HPDE6-E6E7 (cell line): ENCODE results near the gene DEGS2.
"Not testable (repeated sequence)": the region's sequence is repeated elsewhere in the genome, so short reads cannot be mapped to it uniquely, and the experiment has no call there.

Experiments
- DNase-seq: peaks from one replicate; pipeline ENCODE4 v3.0.0; 2011; ENCODE audit warnings: missing footprints; ENCODE audit errors: extremely low spot score

The DEGS2 gene

DNA sequence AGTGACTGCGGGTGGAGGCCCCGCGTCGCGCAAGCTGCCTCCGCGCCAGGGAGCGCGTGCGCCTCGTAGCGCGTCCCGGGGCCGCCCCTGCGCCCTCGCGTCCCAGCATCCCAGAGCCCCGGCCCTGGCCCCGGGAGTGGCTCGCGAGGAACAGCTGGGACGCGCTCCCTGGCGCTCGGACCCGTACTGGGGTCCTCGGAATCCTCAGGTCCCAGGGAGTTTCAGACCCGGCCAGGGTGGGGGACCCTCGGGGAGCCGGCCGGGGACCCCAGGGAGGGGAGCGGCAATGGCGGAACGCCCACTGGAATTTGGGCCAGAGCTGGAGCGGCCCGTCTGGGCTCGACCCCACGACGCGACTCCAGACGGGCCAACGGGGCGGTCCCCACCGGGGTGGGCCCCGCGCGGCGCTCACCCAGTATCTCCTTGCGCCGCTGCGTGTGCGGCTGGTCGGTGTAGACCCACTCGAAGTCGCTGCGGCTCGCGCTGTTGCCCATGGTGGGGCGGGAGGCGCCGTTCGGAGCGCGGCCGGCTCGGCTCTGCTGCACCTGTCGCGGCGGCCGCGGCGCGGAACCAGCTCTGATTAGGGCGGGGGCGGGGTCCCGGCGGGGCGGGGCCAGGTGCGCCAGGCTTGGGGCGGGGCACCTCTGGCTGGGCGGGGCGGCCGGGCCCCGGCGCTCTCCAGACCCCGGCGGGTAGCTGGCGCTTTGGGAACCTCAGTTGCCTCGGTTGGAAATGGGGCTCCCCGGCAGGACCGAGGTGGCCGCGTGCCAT lies at the start of gene DEGS2:
DEGS2 (minus strand) TSS at position 552 of the 771 bp plus-strand sequence; CDS start at position 494, 58 bp downstream.
- DNase-seq: no peak

DNA sequence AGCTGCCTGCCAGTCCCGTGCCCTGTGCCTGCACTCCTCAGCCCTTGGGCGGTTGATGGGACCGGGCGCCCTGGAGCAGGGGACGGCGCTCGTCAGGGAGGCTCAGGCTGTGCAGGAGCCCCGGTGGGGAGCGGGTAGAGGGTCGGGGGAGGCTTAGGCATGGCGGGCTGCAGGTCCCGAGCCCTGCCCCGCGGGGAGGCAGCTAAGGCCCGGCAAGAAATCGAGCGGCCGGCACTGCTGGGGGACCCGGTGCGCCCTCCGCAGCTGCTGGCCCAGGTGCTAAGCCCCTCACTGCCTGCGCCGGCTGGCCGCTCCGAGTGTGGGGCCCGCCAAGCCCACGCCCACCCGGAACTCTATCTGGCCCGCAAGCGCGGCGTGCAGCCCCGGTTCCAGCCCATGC lies 48.7 kb upstream of the DEGS2 start:
- DNase-seq: not testable (repeated sequence)

DNA sequence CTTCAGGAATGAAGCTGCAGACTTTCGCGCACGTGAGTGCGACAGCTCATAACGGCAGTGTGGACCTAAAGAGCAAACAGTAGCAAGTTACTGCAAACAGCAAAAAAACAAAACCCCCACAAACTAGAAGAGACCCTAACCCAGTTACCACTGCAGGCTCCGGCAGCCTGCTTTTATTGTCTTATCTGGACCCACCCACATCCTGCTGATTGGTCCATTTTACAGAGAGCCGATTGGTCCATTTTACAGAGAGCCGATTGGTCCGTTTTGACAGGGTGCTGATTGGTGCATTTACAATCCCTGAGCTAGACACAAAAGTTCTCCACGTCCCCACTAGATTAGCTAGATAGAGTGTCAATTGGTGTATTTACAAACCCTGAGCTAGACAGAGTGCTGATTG lies 48.1 kb upstream of the DEGS2 start:
- not testable (repeated sequence) for DNase-seq

DNA sequence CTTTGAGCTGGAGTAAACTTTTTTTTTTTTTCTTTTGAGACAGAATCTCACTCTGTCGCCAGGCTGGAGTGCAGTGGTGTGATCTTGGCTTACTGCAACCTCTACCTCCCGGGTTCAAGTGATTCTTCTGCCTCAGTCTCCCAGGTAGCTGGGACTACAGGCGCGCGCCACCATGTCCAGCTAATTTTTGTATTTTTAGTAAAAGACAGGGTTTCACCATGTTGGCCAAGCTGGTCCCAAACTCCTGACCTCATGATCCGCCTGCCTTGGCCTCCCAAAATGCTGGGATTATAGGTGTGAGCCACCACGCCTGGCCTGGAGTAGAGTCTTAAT lies 45.4 kb upstream of the DEGS2 start:
- not testable (repeated sequence) for DNase-seq

DNA sequence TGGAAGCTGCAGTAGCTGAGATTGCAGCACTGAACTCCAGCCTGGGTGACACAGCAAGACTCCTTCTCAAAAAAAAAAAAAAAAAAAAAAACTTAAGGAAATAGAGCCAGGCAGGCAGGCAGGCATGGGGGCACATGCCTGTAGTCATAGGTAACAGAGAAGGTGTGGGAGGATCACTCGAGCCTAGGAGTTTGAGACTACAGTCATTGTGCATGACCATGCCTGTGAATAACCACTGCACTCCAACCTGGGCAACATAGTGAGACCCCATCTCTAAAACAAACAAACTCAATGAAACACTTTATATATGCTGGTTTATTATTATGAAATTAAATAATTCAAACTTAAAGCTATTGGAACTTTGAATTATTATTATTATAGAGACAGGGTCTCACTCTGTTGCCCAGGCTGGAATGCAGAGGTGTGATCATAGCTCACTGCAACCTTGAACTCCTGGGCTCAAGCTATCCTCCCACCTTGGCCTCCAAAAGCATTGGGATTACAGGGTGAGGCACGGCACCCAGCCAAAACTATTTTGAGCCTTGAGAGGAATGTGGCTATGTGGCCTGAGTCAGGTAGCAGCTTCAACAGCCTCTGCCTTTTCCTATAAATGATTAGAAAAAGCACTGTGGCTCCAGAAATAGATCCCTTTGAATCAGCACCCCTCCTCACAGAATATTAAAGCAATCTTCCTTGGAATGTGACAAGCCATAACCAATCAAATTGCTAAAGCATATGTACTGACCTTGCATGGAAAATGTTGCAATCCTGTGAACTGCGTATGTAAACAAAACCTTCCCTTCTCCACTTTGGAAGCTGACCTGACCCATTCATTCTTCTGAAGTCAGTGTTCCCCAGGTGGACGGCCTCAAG lies 44.8 kb upstream of the DEGS2 start:
- no peak for DNase-seq

DNA sequence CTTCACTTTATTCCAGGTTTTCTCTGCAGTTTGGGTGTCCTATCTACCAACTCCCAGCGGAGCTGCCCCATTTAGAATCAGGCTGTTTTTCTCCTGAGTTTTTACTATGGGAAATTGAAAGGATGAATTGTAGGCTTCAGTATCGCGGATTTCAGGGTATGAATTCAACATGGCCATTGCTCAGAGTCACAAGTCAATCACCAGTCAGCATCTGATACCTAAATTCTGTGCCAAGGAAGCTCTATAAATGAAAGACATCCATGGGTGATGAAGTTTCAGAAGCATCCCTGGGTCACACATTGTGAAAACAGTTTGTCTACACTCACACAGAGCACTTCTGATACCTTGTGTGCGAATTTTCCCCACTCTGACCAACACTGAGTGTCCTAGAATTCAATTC lies 43.7 kb upstream of the DEGS2 start:
- no peak for DNase-seq

DNA sequence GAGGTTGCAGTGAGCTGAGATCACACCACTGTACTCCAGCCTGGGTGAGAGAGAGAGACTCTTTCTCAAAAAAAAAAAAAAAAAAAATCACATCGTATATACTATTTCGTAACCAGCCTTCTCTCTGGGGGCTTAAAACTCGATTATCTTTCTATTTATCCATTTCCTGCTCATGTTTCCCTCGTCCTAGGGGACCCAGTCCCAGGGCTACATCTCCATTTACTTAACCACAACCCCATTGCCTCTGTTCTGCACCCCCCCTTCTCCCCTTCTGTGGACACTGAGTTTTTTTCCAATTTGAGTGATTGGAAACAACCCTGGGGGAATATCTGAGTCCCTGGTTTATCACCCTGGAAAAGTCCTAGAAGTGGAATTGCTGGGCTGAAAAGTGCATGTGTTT lies 43.3 kb upstream of the DEGS2 start:
- DNase-seq: no peak

DNA sequence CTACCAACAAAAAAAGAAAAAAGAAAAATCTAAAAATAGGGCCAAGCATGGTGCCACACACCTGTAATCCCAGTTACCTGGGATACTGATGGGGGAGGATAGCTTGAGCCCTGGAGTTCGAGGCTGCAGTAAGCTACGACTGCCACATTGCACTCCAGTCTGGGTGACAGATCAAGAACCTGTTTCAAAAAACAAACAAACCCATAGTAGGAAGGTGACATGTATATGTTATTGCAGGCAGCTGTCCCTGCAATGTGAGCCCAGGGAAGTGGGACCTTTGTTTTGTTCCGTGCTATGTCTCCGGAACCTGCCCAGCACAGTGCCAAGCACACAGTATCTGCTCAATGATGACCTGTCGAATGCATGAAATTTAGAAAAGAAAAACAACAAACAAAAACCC lies 42.3 kb upstream of the DEGS2 start:
- DNase-seq: no peak

DNA sequence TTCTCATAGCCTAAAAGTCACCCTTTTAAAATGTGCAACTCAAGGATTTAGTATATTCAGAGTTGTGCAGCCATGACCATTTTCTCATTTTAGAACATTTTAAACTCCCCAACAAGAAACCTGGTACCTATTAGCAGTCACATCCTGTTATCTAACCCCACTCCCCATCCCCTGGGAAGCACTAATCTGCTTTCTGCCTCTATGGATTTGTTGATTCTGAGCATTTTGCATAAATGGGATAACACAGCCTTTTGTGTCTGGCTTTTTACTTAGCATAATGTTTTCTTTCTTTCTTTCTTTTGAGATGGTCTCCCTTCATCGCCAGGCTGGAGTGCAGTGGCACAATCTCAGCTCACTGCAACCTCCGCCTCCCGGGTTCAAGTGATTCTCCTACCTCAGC lies 40.9 kb upstream of the DEGS2 start:
- no peak for DNase-seq

DNA sequence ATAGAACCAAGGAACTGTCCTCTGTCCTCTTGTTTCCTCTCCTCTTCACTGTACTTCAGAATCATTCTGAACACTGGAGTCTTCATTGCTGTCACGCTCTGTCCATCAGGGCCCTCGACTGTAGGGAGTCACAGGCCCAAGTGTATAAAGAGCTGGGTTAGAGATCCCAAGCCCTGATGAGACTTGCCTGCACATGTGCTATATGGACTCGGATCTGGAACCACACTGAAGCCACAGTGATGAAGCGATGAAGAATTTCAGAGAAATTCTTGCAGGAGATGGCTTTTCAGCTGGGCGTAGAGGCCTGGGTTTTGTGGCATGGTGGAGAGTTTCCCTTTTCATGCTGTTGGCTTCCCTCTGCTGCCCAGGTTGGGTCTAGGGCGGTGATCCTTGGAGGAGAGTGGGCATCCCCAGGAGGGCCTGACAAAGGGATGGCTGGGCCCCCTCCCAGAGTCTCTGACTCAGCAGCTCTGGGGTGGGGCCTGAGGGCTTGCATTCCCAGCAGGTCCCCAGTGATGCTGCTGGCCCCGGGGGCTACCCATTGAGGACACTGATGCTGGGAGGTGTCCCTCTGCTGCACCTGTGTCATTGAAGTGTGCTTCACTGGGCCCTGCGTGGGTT lies 39.9 kb upstream of the DEGS2 start:
- DNase-seq: no peak

DNA sequence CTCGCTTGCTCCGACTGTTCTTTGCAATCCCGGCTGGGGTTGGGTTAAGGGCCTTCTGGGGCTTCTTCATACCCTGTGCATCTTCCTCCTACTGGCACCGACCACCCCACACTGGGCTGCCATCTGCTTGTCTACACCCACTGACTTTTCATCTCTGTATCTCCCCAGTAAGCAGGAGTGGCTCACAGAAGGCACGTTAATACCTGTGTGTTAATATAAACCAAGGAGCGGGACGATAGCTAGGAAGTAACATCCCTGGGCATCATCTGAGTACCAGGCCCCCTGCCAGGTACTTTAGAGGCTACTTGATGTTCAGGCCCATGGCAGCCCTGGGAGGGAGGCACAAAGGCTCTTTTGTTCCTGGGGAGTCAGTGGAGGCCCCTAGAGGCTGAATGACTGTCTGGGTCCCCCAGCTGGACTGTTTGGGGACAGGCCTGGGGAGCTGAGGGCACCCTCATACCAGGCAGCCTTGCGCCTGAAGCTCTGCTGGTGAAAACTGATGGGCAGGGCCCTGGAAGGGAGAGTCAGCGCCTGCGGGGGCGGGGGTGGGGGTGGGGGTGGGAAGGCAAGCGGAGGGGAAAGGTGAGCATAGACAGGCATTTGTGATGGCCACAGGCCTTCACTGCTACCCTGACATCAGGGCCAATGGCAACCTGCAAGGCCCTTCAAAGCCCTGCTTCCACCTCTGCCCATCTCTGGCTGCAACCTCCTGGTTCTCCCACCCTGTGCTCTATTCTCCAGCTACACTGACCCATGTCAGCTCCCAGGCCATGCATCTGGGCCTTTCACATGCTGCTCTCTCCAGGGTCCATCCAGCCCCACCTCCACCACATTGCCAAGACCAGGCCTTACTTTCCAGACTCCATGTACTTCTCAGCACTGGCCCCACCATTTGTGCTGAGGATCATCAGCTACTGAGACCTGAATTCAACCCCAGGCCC lies 34.2 kb upstream of the DEGS2 start:
- no peak for DNase-seq

DNA sequence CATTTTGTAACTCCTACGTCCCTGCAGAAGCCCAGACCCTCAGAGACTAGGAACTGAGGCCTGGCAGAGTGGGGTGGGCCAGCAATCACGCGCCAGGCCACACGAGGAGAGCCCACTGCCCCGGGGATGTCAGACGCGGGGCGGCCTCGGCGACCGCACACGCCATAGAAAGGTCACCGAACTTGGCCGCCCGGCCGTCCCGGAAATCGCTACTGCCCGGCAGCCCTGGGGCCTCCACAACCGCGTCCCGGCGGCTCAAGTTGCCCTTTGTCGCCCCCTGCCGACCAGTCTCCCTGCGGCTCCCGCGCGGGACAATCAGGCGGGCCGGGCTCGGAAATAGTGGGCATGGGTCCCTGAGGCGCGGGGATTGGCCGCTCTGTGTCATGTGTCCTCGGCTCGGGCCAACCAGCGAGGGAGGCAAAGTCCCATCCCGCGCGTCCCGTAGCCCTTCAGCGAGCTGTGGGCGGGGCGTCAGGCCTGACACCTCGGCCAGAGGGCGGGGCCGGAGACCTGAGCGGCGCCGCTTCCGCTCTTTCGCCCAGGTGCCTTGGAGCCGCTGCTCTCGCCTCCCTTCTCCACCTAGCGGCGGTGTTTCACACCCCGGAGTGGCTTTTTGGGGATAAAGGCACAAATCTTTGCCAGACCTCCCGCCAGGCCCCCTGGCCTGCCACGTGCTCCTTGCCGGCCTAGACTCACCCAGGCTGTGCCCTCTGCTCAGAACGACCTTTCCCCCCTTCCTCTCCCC lies 33.4 kb upstream of the DEGS2 start:
- peak; percentile 100 for DNase-seq

DNA sequence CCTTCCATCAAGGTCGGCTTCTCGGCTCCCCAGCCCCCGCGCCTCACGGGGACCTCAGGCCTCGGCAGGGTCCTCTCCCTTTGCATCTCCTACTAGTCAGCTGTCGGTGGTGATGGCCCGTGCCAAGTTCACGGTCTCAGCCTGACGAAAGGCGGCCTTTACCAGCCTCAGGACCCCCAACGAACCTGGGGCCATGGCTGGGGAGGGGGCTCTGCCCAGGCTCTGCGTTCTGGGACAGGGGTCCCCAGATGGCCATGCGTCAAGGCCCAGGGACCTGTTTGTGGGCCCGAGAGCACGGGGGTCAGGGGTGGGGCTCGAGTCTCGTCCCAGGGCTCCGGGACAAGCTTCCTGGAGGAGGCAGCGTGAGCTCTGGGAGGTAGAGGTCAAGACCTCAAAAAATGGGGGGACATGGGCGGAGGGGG lies 32.8 kb upstream of the DEGS2 start:
- no peak for DNase-seq

DNA sequence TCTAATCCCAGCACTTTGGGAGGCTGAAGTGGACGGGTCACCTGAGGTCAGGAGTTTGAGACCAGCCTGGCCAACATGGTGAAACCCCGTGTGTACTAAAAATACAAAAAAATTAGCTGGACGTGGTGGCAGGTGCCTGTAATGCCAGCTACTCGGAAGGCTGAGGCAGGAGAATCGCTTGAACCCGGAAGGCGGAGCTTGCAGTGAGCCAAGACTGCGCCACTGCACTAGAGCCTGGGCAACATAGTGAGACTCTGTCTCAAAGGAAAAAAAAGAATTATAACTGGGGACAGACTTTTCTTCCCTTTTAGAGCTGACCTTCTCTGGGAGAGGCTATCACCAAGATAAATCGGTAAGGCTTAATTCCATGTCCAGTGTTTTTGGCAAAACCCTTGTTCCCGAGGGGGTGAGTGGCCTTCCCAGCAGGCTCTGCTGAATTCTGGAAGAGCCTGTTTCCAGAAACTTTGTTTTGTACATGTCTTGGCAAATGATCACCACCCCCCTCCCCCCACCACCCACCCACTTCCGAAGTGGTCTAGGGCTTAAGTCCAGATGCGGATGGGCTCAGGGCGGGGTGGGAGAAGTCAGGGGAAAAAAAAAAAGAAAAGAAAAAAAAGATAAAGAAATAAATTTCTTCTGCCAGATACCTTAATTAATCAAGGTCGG lies 32.3 kb upstream of the DEGS2 start:
- no peak for DNase-seq

DNA sequence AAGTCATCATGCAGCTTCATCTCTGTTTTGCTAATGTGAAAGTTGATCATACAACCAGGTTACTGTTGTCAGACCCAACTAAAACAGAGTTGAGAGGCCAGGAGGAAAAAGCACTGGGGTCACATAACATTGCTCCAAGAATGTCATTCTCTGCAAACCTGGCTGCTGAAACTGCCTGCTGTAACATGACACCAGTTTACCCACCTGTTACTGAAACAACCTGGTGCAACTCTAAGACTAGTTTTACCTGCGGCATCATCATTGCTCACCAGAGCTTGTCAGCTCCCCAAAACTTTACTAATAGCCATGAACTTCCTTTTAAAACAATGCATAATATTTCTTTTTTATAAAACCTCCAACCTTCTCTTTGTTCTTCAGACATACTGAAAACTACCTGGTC lies 30.7 kb upstream of the DEGS2 start:
- DNase-seq: no peak

DNA sequence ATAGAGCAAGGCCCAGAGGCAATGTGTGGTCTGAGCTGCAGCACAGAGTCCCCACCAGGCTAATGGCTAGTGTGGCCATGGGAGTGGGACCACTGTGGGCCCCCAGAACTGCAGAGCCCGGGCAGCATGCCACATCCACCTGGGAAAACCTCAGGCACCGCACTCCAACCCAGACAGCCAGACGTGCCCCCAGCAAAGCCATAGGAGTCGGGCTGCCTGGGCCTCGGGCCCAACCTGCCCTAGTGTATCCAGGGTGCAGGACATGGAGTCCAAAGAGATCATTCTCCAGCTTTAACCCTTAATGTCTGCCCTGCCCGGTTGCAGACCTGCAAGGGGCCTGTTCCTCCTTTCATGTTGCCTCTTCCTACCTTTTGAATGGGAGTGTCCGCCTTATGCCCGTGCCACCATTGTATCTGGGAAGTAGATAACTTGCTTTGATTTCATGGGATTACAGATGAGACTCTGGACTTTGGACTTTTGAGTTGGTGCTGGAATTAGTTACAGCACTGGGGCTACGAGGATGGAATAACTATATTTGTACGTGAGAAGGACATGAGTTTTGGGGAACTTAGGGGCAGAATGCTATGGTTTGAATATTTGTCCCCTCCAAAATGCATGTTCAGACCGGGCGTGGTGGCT lies 29.1 kb upstream of the DEGS2 start:
- DNase-seq: no peak

DNA sequence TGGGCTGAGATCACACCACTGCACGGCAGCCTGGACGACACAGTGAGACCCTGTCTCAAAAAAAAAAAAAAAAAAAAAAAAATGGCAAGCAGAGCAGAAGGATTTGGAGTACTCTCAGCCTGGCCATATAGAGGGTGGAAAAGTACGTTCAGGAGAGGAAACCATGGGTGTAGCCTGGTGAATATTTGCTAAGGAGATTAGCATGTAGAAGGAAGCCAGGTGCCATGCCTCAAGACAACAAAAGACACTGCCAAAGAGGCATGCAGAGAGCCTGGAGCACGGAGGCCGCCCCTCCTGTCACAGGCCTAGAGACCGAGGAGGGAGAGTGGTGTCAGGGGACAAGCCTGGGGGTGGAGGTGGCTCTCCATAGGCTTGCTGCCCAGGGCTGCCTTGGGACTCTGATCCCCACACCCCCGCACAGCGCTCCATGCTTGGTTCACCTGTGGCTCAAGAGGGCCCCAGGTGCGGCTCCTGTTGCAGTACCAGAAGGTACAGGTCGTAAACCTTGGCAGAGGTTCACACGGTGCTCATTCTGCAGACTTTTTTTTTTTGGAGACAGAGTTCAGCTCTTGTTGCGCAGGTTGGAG lies 27.9 kb upstream of the DEGS2 start:
- DNase-seq: no peak

DNA sequence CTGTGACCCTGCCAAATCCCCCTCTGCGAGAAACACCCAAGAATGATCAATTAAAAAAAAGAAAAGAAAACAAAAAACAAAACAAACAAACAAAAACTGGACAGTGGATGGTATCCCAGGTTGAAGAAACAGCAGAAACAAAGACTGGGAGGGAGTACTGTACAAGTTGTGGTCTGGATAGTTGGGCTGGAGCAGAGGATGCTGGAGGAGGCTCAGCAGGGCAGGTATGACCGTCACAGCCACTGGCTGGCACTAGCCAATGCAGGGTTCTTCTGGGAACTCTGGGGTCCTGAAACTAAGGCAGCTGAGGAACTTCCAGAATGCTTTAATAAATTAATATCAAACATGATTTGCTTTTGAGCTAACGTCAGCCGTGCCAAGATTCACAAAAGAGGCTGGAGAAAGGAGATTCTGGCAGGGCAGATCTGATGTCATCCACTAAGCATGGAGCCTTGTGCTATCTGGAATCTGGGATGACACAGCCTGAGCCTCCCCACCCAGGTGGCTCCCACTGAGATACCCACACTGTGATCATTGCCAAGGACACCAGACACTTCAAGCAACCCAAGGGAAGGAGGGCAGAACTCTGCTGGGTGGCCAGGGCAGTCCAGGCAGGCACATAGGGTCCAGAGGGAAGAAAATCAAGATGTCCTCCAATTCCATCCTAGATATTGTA lies 22.6 kb upstream of the DEGS2 start:
- not testable (repeated sequence) for DNase-seq

DNA sequence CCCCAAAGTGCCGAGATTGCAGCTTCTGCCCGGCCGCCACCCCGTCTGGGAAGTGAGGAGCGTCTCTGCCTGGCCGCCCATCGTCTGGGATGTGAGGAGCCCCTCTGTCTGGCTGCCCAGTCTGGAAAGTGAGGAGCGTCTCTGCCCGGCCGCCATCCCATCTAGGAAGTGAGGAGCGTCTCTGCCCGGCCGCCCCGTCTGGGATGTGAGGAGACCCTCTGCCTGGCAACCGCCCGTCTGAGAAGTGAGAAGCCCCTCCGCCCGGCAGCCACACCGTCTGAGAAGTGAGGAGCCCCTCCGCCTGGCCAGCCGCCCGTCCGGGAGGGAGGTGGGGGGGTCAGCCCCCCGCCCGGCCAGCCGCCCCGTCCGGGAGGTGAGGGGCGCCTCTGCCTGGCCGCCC lies 21.2 kb upstream of the DEGS2 start:
- not testable (repeated sequence) for DNase-seq
